ENCODE data around the gene KIAA1217.

Gene KIAA1217

GRCh38 chr10:24430591-24430990 lies 221.7 kb downstream of the KIAA1217 start:
- in situ Hi-C loops (cut with HindIII; ENCODE audit: low sequenced_read_pairs) = no loop called here
- no peak overlapping the region for H3K4me3 ChIP-seq (ENCODE audit: low read depth, low read length)
- TF ChIP-seq CTCF (IDR thresholded peaks at IDR 0.05; ENCODE audit: low read depth, low read length, missing control alignments) = no peak
- DNase-seq (ENCODE audit: low read depth) = no peak

GRCh38 chr10:24432478-24433416 lies 223.8 kb downstream of the KIAA1217 start:
- H3K4me3 ChIP-seq (ENCODE audit: low read depth, low read length) = no peak overlapping the region
- no peak for TF ChIP-seq CTCF (IDR thresholded peaks at IDR 0.05; ENCODE audit: low read depth, low read length, missing control alignments)
- in situ Hi-C loops (cut with HindIII; ENCODE audit: low sequenced_read_pairs) = no loop called here
- no peak for DNase-seq (ENCODE audit: low read depth)

- no peak for TF ChIP-seq CTCF (IDR thresholded peaks at IDR 0.05; ENCODE audit: low read depth, low read length, missing control alignments)
- H3K4me3 ChIP-seq (ENCODE audit: low read depth, low read length) = no peak overlapping the region
- in situ Hi-C loops (cut with HindIII; ENCODE audit: low sequenced_read_pairs) = no loop called here
- no peak for DNase-seq (ENCODE audit: low read depth)
Observed at GRCh38 chr10:24433705-24434104, 224.8 kb downstream of the KIAA1217 start.

GRCh38 chr10:24434961-24435360 lies 226.0 kb downstream of the KIAA1217 start:
- in situ Hi-C loops (cut with HindIII; ENCODE audit: low sequenced_read_pairs) = no loop called here
- H3K4me3 ChIP-seq (ENCODE audit: low read depth, low read length) = no peak overlapping the region
- no peak for TF ChIP-seq CTCF (IDR thresholded peaks at IDR 0.05; ENCODE audit: low read depth, low read length, missing control alignments)
- no peak for DNase-seq (ENCODE audit: low read depth)

- no peak overlapping the region for H3K4me3 ChIP-seq (ENCODE audit: low read depth, low read length)
- no peak for DNase-seq (ENCODE audit: low read depth)
- in situ Hi-C loops (cut with HindIII; ENCODE audit: low sequenced_read_pairs) = no loop called here
- no peak for TF ChIP-seq CTCF (IDR thresholded peaks at IDR 0.05; ENCODE audit: low read depth, low read length, missing control alignments)
Observed at GRCh38 chr10:24435374-24435773, 226.4 kb downstream of the KIAA1217 start.

GRCh38 chr10:24437302-24437701 lies 228.4 kb downstream of the KIAA1217 start:
- no peak for TF ChIP-seq CTCF (IDR thresholded peaks at IDR 0.05; ENCODE audit: low read depth, low read length, missing control alignments)
- H3K4me3 ChIP-seq (ENCODE audit: low read depth, low read length) = no peak overlapping the region
- no peak for DNase-seq (ENCODE audit: low read depth)
- in situ Hi-C loops (cut with HindIII; ENCODE audit: low sequenced_read_pairs) = no loop called here

Data from astrocyte of the cerebellum (primary cell).